RKO (cell line): ENCODE data around the gene TMEM223.
"Not testable (repeated sequence)": the region's sequence is repeated elsewhere in the genome, so short reads cannot be mapped to it uniquely, and the experiment has no call there.

Experiments
- DNase-seq: peaks from one replicate; pipeline ENCODE4 v3.0.0-alpha.2; 2016; ENCODE audit warnings: low spot score

The TMEM223 gene

DNA sequence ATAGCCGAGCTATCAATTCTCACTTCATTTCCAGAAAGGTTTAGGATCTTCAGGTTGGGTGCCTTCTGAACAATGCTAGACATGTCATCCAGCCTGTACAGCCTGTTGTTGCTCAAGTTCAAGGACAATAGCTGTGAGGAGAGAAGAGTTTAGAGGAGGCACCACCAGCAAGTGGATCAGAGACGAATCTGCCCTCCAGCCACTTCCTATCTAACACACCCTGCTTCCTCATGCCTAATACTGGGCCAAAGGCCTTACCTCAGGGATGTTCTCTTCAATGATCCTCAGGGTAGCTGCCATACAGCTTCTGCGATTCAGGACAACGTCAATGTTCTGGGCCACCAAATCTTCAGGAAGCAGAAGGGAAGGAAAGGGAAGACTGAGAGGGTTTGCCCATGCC, 9.3 kb upstream of the TMEM223 start:
- no peak for DNase-seq

DNA sequence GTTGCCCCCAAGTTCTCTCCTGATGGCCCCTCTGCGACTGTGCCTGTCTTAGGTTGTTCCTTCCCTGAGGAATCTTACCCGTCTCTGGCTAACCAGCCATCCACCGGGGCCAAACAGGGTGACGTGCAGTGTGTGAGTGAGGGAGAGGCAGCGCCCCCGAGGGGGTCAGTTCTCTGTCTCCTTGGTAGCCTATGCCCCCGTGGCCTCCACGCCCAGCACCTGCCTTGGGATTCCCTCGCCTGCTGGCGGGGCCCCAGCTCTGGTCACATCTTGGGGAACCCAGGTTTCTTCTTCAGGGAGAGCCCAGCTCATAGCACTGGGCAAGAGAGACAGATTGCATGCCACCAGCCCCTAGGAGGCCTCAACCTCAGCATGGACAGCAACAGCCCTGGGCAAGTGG, 7.7 kb upstream of the TMEM223 start:
- DNase-seq: no peak

DNA sequence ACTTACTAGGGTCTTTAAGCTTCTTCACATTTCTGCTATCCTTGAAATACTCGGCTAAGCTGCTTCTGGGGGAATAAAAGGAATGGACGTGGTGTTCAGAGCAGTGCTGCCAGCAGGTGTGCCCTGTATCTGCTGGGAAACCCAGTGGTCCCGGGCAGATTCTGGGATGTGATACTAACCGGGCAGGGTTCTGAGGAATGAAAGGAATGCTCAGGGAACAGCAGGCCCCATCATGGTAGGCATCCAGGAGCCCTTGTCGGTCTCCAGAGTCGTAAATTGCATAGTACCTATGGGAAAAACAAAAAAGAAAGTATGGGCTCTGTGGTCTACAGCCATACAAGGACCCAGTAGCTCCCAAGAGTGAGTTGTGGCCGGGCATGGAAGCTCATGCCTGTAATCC, 4.5 kb upstream of the TMEM223 start:
- no peak for DNase-seq

DNA sequence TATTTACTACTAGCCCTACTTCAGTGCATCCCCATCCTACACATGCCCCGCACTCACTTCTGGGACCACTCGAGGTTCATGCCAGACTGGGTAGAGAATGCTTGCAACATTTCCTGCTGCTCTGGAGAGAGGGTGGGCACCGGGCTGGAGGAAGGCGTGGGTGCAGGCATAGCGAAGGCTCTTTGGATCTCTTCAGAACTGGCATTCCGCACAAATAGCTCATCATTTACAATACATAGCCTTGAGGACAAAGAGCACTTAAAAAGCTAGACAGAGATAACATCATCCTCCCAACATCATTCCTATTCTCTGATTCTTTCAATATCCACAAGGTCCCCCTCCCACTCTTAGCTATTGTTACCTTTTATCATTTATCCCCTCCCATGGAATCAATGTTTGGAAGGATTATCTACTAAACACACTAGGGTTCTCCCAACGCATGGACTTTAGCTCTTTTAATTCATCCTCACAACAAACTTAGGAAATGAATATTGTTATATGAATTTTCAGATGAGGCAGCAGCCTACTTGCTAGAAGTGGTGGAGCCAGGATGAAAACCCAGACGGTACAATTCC, 2.5 kb upstream of the TMEM223 start:
- DNase-seq: no peak

DNA sequence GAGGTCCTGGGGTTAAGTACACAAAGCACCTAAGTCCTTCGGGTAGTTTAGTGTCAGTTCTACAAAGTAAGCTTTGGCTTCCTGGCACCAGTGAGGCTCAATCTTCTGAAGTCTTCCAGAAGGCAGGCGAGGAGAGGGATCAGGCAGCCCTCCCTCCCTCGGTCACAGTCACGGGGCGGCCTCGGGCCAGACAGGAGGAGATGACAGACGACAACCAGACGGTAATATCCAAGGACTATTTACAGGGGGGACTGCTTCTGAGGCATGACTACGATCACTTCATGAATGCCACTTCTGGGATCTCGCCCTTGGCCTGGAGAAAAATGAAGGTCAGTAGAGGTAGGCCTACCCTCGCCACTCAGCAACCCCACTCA, 383 bp upstream of the TMEM223 start:
- no peak for DNase-seq

DNA sequence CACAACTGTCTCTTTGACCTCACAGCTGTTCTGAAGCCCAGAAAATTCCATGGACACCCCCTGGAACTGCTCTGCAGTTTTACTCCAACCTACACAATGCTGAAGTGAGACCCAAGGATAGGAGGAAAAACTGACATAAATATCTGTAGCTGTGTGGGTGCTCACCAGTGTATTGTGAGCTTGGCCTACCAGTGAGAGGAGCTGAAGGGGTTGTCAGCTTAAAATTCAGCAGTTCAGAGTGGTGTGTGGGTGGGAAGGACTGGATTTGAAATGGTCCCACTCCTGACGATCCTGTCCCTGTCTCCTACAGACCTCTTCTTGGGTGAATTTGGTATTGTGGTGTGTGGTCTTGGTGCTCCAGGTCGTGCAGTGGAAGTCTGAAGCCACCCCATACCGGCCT, 2.2 kb downstream of the TMEM223 start:
- no peak for DNase-seq

DNA sequence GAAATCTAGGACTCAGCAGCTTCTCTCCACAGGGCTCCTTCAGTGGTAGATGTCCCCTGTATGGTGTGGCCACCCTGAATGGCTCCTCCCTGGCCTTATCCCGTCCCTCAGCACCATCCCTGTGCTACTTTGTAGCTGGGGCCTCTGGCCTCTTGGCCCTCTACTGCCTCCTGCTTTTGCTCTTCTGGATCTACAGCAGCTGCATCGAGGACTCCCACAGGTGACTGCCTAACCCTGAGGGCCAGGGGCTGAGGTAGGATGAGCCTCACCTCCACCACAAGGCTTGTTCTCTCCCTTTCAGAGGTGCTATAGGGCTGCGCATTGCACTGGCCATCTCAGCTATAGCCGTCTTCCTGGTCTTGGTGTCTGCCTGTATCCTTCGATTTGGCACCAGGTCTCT, 2.8 kb downstream of the TMEM223 start:
- DNase-seq: no peak

DNA sequence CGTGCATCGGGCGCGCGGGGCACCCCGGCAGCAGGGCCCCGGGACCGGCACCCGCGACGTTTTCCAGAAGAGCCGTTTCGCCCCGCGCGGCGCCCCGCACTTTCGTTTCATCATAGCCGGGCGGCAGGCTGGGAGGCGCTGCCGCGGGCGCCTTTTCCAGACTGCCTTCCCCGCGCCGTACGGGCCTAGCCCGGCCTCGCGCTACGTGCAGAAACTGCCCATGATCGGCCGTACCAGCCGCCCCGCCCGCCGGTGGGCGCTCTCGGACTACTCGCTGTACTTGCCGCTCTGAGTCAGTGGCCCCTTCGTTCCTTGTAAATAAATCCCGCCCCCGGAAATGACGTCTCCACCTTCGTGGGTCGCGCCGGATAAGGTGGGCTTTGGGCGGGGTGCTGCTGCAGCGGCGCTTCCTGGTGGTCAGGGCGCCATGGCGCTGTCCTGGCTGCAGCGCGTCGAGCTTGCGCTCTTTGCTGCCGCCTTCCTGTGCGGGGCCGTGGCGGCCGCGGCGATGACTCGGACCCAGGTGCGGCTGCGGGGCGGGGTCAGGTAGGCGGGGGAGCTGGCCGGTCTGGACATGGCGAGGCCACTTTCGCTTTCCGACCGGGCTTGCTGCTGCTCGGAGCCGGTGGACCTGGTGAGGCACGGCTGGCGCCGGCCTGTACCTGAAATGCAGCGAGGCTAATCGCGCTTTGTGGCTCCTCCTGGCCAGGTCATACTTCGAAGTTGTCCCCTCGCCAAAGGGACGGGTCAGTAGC, 4.6 kb downstream of the TMEM223 start, which contains the start of gene TMEM179B:
Gene TMEM179B, plus strand, starts transcription at position 398 of the 755 bp plus-strand sequence. Its CDS starts 30 bp downstream, at position 428.
- DNase-seq: peak; percentile 98

DNA sequence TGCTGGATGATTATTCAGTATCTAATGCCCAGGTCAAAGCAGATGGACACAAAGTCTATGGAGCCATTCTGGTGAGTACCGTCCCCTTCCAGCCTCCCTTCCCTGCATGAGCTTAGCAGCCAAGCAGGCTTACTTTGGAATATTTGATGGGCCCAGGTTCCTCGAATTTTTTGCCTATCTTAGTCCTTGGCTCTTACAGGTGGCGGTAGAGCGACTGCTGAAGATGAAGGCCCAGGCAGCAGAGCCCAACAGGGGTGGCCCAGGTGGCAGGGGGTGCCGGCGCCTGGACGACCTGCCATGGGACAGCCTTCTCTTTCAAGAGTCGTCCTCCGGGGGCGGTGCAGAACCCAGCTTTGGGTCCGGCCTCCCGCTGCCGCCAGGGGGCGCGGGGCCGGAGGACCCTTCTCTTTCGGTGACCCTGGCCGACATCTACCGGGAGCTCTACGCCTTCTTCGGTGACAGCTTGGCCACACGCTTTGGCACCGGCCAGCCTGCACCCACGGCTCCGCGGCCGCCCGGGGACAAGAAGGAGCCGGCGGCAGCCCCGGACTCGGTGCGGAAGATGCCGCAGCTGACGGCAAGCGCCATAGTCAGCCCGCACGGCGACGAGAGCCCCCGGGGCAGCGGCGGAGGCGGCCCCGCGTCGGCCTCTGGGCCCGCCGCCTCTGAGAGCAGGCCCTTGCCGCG, 5.3 kb downstream of the TMEM223 start:
- peak; percentile 89 for DNase-seq

DNA sequence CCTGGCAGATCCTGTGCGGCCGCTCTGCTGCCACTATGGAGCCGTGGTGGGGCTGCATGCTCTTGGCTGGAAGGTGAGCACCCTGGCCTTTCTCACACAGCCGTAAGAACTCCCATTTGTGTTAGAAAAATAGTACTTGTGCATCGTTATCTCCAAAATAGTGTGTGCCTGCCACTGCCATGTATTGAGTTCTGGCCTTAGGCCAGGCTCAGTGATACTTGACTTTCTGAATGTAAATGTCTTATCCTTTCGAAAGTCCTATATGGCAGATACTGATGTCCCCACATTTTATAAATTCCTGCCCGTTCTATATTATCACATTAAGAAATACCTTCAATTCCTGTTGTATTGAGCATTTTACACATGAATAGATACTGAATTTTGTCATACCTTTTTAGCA, 9.1 kb downstream of the TMEM223 start:
- no peak for DNase-seq

DNA sequence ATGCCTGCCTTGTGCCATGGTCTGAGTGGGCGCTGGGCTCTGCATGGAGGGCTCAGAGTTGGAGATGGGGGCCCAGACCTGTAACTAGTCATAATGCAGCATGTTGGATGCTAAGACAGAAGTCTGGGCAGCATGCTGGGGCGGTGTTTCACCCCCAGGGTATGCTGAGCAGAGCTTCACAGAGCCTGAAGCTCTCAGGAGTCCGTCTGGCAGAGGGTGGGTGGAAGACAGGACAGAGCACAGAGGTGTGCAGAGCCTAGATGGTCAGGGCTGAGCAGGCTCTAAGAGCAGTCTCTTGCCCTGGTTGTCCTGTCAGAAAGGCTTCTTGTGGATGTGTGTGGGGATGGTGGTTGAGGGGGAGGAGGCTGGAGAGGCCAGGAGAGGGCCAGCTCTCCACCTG, 13.4 kb downstream of the TMEM223 start:
- no peak for DNase-seq

DNA sequence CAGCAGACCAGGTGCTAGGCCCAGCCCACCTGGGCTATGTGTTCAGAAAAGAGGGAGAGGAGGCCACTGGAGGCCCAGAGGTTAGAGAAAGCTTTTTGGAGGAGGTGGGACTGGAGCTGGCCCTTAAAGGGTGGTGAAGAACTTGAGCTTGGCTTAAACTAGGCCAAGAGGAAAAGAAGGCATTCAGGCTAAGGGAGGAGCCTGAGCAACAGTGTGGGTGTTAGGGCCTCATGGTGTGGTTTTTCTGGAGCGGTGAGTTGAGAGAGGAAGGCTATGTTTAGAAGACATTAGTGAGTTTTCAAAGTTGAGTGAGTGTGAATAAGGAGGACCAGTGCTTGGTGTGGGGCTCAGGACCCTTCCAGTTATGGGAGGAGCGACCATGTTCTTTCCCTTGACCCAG, 14.4 kb downstream of the TMEM223 start:
- DNase-seq: no peak

DNA sequence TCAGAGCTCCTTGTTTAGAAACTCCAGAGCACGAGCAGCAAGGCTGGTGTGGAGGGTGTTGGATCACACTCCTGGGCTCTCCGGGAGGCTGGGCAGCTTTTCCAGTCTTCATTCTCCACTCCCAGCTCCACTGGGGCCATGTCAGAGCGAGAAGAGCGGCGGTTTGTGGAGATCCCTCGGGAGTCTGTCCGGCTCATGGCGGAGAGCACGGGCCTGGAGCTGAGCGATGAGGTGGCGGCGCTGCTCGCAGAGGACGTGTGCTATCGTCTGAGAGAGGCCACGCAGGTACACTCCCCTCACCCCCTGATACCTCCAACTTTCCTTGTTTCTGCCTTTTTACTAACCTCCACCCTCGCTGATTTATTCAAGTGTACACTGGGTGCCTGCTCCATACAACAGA, 16.2 kb downstream of the TMEM223 start:
- DNase-seq: no peak

DNA sequence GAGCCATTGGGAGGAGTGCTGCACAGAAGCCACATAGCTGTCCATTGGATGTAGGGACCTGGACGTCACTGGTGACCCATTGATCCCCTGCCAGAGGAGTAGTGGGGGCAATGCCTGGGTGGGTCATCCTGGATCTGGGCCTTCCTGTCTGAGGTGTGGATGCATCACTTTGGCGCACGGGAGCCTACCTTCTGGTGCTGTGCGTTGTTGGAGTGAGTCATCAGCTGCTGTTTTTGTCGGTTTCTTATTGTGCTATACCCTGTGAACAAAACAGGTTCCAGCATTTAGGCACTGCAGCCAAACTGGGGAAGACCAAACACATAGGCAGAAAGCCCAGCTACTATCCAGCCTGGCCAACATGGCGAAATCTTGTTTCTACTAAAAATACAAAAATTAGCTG, 17.4 kb downstream of the TMEM223 start:
- no peak for DNase-seq

DNA sequence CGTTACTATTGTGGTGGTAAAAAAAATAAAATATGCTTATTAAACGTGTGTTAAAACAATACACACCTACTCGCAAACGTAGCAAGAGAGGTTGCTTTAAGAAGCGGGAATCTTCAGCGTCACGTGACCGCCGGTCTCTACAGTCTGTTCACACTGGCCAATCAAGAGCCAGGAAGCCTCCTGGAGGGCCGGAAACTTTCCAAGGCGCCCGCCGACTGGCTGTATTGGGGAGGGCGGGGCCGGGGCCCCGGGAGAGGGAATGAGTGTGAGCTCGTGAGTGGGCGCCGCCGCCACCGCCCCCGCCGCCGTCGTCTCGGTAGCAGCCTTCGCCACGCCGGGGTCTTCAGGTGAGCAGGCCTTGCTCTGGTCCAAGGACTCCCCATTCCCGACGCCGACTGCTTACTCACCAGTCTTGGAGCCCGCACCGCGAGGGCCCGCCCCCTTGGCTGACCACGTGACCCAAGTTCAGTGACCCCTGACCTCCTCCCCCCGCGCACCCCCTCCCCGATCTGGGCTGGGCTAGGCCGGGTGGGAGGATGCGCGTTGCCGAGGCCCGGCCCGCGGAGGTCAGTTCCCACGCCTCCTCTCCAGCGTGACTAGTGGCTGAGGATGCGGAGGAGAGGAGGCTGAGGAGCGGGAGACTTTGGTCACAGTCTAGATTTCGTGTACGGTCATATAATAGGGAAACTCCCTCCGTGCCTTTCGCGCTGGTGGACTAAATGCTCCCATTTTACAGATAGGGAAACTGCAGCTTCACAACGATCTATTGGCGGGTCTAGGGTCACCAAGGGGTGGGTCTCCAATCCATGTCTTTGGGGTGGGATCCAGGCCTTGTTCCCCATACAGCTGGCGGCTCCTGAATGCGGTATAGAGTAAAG, 20.4 kb downstream of the TMEM223 start, which contains the start of gene TAF6L:
Gene TAF6L, plus strand, starts transcription at position 253 of the 878 bp plus-strand sequence. CDS start 4,388 bp downstream, outside the sequence.
- DNase-seq: peak; percentile 98

DNA sequence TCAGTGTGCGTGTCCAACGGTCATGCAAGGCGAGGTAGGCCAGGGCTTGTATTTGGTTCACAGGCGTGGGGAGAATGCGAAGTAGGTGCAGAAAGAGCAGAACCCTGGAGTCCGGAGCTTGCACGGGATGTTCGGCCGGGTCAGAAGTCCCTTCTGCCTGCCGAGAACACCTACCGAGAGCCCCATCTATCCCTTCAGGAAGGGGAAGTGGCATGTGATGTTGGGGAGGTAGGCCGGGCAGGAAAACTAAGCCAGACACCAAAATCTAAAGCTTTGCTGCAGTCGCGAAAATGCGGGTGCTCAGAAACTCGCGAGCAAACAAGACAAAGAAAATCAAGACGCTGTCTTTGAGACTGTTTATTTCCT, 21.0 kb downstream of the TMEM223 start:
- peak; percentile 47 for DNase-seq

DNA sequence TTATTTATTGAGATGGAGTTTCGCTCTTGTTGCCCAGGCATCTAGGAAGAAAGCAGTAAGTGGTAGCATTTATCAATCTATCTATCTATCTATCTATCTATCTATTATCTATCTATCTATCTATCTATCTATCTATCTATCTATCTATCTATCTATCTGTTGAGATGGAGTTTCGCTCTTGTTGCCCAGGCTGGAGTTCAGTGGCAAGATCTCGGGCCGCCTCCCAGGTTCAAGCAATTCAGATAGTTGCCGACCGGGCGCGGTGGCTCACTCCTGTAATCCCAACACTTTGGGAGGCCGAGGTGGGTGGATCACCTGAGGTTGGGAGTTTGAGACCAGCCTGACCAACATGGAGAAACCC, 31.0 kb downstream of the TMEM223 start:
- DNase-seq: not testable (repeated sequence)

DNA sequence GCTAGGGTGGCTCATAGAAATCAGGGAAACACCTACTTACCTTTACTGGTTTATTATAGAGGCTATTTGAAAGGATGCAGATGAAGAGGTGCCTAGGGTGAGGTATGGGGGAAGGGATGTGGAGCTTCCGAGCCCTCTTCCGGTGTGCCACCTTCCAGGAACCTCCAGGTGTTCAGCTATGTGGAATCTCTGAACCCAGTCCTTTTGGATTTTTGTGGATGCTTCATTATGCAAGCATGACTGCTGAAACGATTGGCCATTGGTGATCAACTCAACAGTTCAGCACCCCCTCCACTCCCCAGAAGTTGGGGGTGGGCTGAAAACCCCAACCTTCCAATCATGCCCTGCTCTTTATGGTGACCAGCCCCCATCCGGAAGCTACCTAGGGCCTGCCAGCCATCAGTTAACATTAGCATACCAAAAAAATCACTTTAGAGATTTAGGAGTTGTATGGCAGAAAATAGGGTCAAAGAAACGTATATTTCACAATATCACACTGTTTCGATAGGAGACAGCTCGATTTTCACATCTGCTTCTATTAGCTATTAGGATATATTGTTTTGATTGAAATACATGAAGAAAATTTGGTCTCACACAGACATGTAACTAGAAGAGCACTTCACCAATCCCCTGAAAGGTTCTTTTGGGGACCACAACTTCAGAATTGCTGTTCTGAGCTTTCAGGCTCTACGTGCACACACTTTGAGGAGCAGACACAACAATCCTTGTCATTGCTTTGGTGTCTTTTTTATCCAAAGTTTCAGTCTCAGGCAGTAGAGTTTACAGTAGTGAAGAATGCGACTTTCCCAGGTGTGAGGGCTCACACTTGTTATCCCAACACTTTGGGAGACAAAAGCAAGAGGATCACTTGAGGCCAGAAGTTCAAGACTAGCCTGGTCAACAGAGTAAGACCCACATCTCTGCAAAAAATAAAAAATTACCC, 33.7 kb downstream of the TMEM223 start:
- DNase-seq: no peak

DNA sequence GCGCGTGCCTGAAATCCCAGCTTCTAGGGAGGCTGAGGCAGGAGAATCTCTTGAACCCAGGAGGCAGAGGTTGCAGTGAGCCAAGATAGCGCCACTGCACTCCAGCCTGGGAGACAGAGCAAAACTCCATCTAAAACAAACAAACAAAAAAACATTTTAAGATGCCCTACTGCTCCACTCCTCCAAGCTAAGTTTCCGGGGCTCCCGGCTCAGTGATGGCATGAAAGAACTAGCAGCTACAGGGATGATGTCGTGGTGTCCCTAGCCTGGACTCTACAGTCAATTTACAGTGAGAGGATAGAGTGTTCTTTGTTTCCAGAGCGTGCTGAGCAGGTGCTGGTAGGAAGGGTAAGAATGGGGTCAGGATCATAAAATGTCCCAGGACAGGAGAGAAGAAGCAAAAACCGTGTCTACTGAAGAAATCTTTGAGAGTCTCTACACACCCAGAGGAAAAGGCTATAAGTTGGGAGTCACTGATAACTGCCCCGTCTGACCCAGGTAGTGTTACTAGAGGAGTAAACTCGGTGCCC, 36.7 kb downstream of the TMEM223 start:
- no peak for DNase-seq

DNA sequence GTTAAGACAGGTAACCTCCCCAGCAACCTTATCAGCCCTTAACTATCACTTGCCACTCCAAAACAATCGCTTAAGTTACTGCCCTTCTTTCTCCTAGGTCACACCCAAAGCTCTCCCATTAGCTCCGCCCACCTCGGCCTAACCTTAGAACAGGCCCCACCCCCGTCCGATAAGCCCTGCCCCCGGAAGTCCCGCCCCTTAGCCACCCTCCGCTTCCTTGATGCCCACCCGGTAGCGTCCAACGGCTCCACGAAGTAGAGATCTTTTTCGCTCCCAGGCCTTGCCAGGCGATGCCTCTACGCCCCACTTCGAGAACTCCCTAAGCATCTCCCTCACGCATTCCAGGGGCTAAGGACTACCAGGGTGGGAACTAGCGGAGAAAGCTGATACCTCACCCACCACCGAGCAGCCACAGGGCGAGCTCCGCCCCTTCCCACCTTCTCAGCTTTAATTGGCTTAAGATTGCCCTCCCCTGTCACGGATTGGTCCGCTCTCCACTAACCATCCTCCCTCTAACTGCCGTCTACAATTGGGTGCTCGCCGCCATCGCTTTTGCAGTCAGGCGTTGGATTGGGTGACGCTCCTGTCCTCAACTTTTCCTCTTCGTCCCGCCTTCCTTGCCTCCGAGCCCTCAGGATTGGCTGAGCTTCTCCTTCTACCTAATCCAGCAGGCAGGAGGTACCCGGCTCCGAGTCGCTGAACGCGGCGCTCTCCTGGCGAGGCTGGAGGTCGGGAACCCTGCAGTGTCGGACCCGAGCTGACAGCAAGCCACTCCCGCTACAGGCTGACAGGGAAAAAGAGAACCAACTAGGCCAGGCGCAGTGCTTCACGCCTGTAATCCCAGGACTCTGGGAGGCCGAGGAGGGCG, 37.8 kb downstream of the TMEM223 start, which contains the start of gene ZBTB3:
Gene ZBTB3, minus strand, starts transcription at position 425 of the 868 bp plus-strand sequence. CDS start 496 bp downstream, outside the sequence.
- DNase-seq: peak; percentile 100
